Fibroblast of peridontal ligament (primary cell): Measurements from ENCODE around the gene ADGRE1.

ENCODE experiments used
- DNase-seq: peaks from one replicate; pipeline ENCODE4 v3.0.0-alpha.2; 2010; ENCODE audit errors: extremely low read depth

The ADGRE1 gene

GRCh38 chr19:6956573-6956972 is 69.2 kb downstream of the ADGRE1 start:
- DNase-seq = no peak

GRCh38 chr19:6958791-6959190 is 71.4 kb downstream of the ADGRE1 start:
- DNase-seq = no peak

- no peak for DNase-seq
Observed at GRCh38 chr19:6963244-6963852, 76.0 kb downstream of the ADGRE1 start.

GRCh38 chr19:6963937-6964336 is 76.6 kb downstream of the ADGRE1 start:
- DNase-seq = no peak

GRCh38 chr19:6967967-6968366 is 80.6 kb downstream of the ADGRE1 start:
- no peak for DNase-seq

- DNase-seq = no peak
Observed at GRCh38 chr19:6969490-6969889, 82.1 kb downstream of the ADGRE1 start.

GRCh38 chr19:6970021-6970420 is 82.6 kb downstream of the ADGRE1 start:
- DNase-seq = no peak

GRCh38 chr19:6970443-6970842 is 83.1 kb downstream of the ADGRE1 start:
- no peak for DNase-seq

- no peak for DNase-seq
Observed at GRCh38 chr19:6971366-6971765, 84.0 kb downstream of the ADGRE1 start.

- no peak for DNase-seq
Observed at GRCh38 chr19:6976197-6976596, 88.8 kb downstream of the ADGRE1 start.

GRCh38 chr19:6979399-6979798 is 92.0 kb downstream of the ADGRE1 start:
- DNase-seq = no peak

GRCh38 chr19:6983448-6983847 is 96.1 kb downstream of the ADGRE1 start:
- DNase-seq = no peak

- no peak for DNase-seq
Observed at GRCh38 chr19:6987850-6988249, 100.5 kb downstream of the ADGRE1 start.

GRCh38 chr19:6988257-6988656 is 100.9 kb downstream of the ADGRE1 start:
- DNase-seq = no peak
